B cell (primary cell): Measurements from ENCODE around the gene FAM161B. TPM values are rescaled to one million over a fixed set of nuclear protein-coding genes. Genes with fewer than 3 reads are reported as not detected.

Experiments used
- ATAC-seq: fragments of 200-7000 bp; cut with Tn5 transposase; one replicate; pipeline ENCODE4 v1.10.0; 2021; ENCODE audit warnings: low read depth, mild to moderate bottlenecking, moderate number of reproducible peaks, moderate library complexity
- CTCF ChIA-PET: fragments of 350-600 bp; sonication (Branson Sonifier 250); formaldehyde crosslinking; loops from one replicate; lab custom pipeline; 2021; ENCODE audit warnings: antibody characterized with exemption, inconsistent platforms; lab: Charles Lee
- POLR2A ChIA-PET: fragments of 350-600 bp; sonication (Branson Sonifier 250); formaldehyde crosslinking; loops from one replicate; lab custom pipeline; 2021; ENCODE audit warnings: antibody characterized with exemption; lab: Charles Lee
- DNase-seq: peaks from one replicate; pipeline ENCODE4 v3.0.0; 2013
- H2AFZ ChIP-seq: 2 replicates; pipeline ENCODE4 v1.6.1; 2012; ENCODE audit warnings: mild to moderate bottlenecking, low read depth, low read length; ENCODE audit not compliant: insufficient read depth, poor library complexity, severe bottlenecking
- H3K27ac ChIP-seq, 2 donors: 1 replicate in 1 of 2; 2 replicates in 1 of 2; pipeline ENCODE4 v1.5.1; 2012 to 2013; ENCODE audit warnings: low read length in 2 of 2, mild to moderate bottlenecking in 2 of 2, moderate library complexity in 1 of 2
- H3K27me3 ChIP-seq, 4 experiments: fragments of 200-600 bp in 1 of 4; sonication (generic) in 1 of 4; replicated peaks in 1 of 4; 1 replicate in 2 of 4; 2 replicates in 2 of 4; pipeline versions ENCODE4 v1.6.1 to v1.7.0; 2013 to 2016; ENCODE audit warnings: low read length in 3 of 4, mild to moderate bottlenecking in 2 of 4, mixed read lengths in 1 of 4, moderate library complexity in 1 of 4; ENCODE audit not compliant: insufficient read depth in 4 of 4, control insufficient read depth in 3 of 4; ENCODE audit errors: control extremely low read depth in 1 of 4
- H3K36me3 ChIP-seq, 2 experiments: replicated peaks in 1 of 2; 1 replicate in 1 of 2; 2 replicates in 1 of 2; pipeline versions ENCODE4 v1.6.1 to v1.7.1; 2013; ENCODE audit warnings: low read length in 1 of 2; ENCODE audit not compliant: insufficient read depth in 2 of 2, control insufficient read depth in 1 of 2; ENCODE audit errors: control extremely low read depth in 1 of 2, extremely low read depth in 1 of 2
- H3K4me1 ChIP-seq, 2 donors: fragments of 200-600 bp in 1 of 2; sonication (generic) in 1 of 2; 1 replicate in 1 of 2; 2 replicates in 1 of 2; pipeline versions ENCODE4 v1.5.1 to v1.6.1; 2013 to 2017; ENCODE audit warnings: low read length in 2 of 2; ENCODE audit not compliant: control insufficient read depth in 2 of 2, insufficient read depth in 2 of 2
- H3K4me2 ChIP-seq: replicated peaks from 2 replicates; pipeline ENCODE3; 2012; ENCODE audit warnings: mild to moderate bottlenecking, low read depth, low read length; ENCODE audit not compliant: poor library complexity, severe bottlenecking
- H3K4me3 ChIP-seq, 5 experiments: fragments of 200-600 bp in 1 of 5; sonication (generic) in 1 of 5; 1 replicate in 3 of 5; 2 replicates in 2 of 5; pipeline versions ENCODE4 v1.5.1 to v1.7.0; 2011 to 2016; ENCODE audit warnings: low read length in 4 of 5, mild to moderate bottlenecking in 4 of 5, low read depth in 2 of 5, control low read depth in 1 of 5, moderate library complexity in 1 of 5; ENCODE audit not compliant: insufficient read depth in 1 of 5; ENCODE audit errors: control extremely low read depth in 1 of 5, extremely low read depth in 1 of 5
- H3K79me2 ChIP-seq: fragments of 200-600 bp; sonication (generic); one replicate; pipeline ENCODE4 v1.6.0; 2016; ENCODE audit warnings: low read length; ENCODE audit not compliant: control insufficient read depth, insufficient read depth
- H3K9ac ChIP-seq: fragments of 200-600 bp; sonication (generic); 2 replicates; pipeline ENCODE4 v1.6.1; 2017; ENCODE audit warnings: mild to moderate bottlenecking, low read length, moderate library complexity
- H3K9me3 ChIP-seq, 3 donors: one replicate each; pipeline versions ENCODE4 v1.6.1 to v1.7.1; 2013; ENCODE audit warnings: low read length in 2 of 3; ENCODE audit not compliant: control insufficient read depth in 2 of 3, insufficient read depth in 1 of 3; ENCODE audit errors: control extremely low read depth in 1 of 3
- H4K20me1 ChIP-seq: 2 replicates; pipeline ENCODE4 v1.6.0; 2012; ENCODE audit warnings: mild to moderate bottlenecking, low read length; ENCODE audit not compliant: insufficient read depth, control insufficient read depth, poor library complexity, severe bottlenecking
- H3K27ac Mint-ChIP-seq: one replicate; pipeline ENCODE4 v1.8.0; 2021; ENCODE audit warnings: mixed read lengths
- H3K27me3 Mint-ChIP-seq: one replicate; pipeline ENCODE4 v1.8.0; 2021; ENCODE audit warnings: mixed read lengths
- H3K4me1 Mint-ChIP-seq: one replicate; pipeline ENCODE4 v1.8.0; 2021; ENCODE audit warnings: mixed read lengths
- H3K4me3 Mint-ChIP-seq: one replicate; pipeline ENCODE4 v1.8.0; 2021; ENCODE audit warnings: mixed read lengths
- H3K9me3 Mint-ChIP-seq: one replicate; pipeline ENCODE4 v1.8.0; 2022; ENCODE audit warnings: mixed read lengths; ENCODE audit not compliant: insufficient read depth
- CTCF ChIP-seq: fragments of 200-600 bp; IDR thresholded peaks from one replicate; pipeline ENCODE4 v1.8.0; 2022; ENCODE audit warnings: antibody characterized with exemption, mild to moderate bottlenecking
- EZH2 ChIP-seq: IDR thresholded peaks from 2 replicates; pipeline ENCODE4 v1.6.1; 2012; ENCODE audit warnings: borderline replicate concordance, low read depth, mild to moderate bottlenecking, moderate library complexity, low read length; ENCODE audit not compliant: insufficient read depth, poor library complexity, severe bottlenecking
- WGBS: methylation state at CpG from one replicate; pipeline ENCODE4 v1.1.5; 2013; ENCODE audit warnings: missing lambda C conversion rate; ENCODE audit not compliant: insufficient coverage; 5-methylcytosine and 5-hydroxymethylcytosine counted together
- intact Hi-C: fragments of 100-400 bp; cut with micrococcal nuclease; formaldehyde crosslinking; loops from one replicate; pipeline ENCODE4 v1.10.0; 2022
- polyA plus RNA-seq: library from polyadenylated mRNA; depleted of rRNA; stranded (reverse); fragments of >200 nt; gene quantifications from 2 replicates; pipeline ENCODE4 v1.2.3, GENCODE V29; 2012
- total RNA-seq, 2 donors: library from RNA; stranded (reverse); fragments of 120-200 nt in 1 of 2; gene quantifications; 1 replicate in 1 of 2; 2 replicates in 1 of 2; pipeline versions ENCODE4 v1.2.3 to v1.2.4, GENCODE V29; 2013 to 2022

Gene FAM161B
- total and polyA plus RNA-seq, 2 donors (not counting 1 experiment from before 2014, with no cell fraction given) = 1.6 to 5.9 TPM

- Histone ChIP-seq H3K9ac (no peak overlapping the region), H3K4me1 (no peaks in the 10 kb centered on the region), H3K79me2 (no peaks in the 10 kb centered on the region), H3K27ac (no peak overlapping the region), H3K27me3 (no peaks in the 10 kb centered on the region), H2AFZ (no peak overlapping the region), H3K4me2 (no peak overlapping the region), H3K4me3 (no peak overlapping the region), H3K9me3 (no peaks in the 10 kb centered on the region), H4K20me1 (no peaks in the 10 kb centered on the region), H3K36me3 (peaks cover 0 to 9% of the 10 kb centered on the region in 2 experiments)
- intact Hi-C loops = no loop called here
- no peak overlapping the region for H3K4me3 Mint-ChIP-seq
- ChIA-PET CTCF (no interaction called here), POLR2A (no interaction called here)
- no peaks in the 10 kb centered on the region for H3K27me3 Mint-ChIP-seq
- H3K4me1 Mint-ChIP-seq = peaks cover 2% of the 10 kb centered on the region
- TF ChIP-seq EZH2 (no peak), CTCF (no peak)
- DNase-seq (no peak), ATAC-seq (no peak)
- no peaks in the 10 kb centered on the region for H3K9me3 Mint-ChIP-seq
- WGBS = no CpG with 5 or more reads among the region's 1 CpG
- no peak overlapping the region for H3K27ac Mint-ChIP-seq
Observed at GRCh38 chr14:73997108-73997943, 47.4 kb upstream of the FAM161B start.

GRCh38 chr14:73996731-73997107 is 46.8 kb upstream of the FAM161B start:
- intact Hi-C loops = no loop called here
- no peaks in the 10 kb centered on the region for H3K27me3 ChIP-seq
- Mint-ChIP-seq H3K9me3 (no peaks in the 10 kb centered on the region), H3K27ac (no peak overlapping the region), H3K4me1 (peaks cover 2% of the 10 kb centered on the region), H3K27me3 (no peaks in the 10 kb centered on the region), H3K4me3 (no peak overlapping the region)
- ChIA-PET POLR2A (no interaction called here), CTCF (no interaction called here)
- TF ChIP-seq EZH2 = no peak
- no peaks in the 10 kb centered on the region for H3K4me1 ChIP-seq
- H3K9me3 ChIP-seq = no peaks in the 10 kb centered on the region
- H3K36me3 ChIP-seq = peaks cover 0 to 9% of the 10 kb centered on the region in 2 experiments
- ATAC-seq = no peak
- H2AFZ ChIP-seq = no peak overlapping the region
- no peak overlapping the region for H3K9ac ChIP-seq
- H3K79me2 ChIP-seq = no peaks in the 10 kb centered on the region
- no peaks in the 10 kb centered on the region for H4K20me1 ChIP-seq
- H3K27ac ChIP-seq = no peak overlapping the region
- no peak for DNase-seq
- no CpG with 5 or more reads among the region's 2 CpGs for WGBS
- no peak overlapping the region for H3K4me3 ChIP-seq
- H3K4me2 ChIP-seq = no peak overlapping the region
